Mesothelial cell of epicardium (in vitro differentiated cells): ENCODE results near the gene LEMD2. TPM values are rescaled to one million over a fixed set of nuclear protein-coding genes. Genes with fewer than 3 reads are reported as not detected.

Experiments used
- DNase-seq, 2 experiments: peaks; one replicate each; pipeline ENCODE4 v3.0.0; 2021; ENCODE audit warnings: low spot score in 2 of 2; ENCODE audit not compliant: unreplicated experiment in 2 of 2
- H3K27ac Mint-ChIP-seq: 2 replicates; pipeline ENCODE4 v1.8.0; 2021; ENCODE audit warnings: mixed read lengths
- H3K27me3 Mint-ChIP-seq: 2 replicates; pipeline ENCODE4 v1.8.0; 2021; ENCODE audit warnings: low read depth, mixed read lengths
- H3K36me3 Mint-ChIP-seq: 2 replicates; pipeline ENCODE4 v1.8.0; 2021; ENCODE audit warnings: mixed read lengths
- H3K4me1 Mint-ChIP-seq: 2 replicates; pipeline ENCODE4 v1.8.0; 2021; ENCODE audit warnings: mixed read lengths
- H3K4me3 Mint-ChIP-seq: 2 replicates; pipeline ENCODE4 v1.8.0; 2021; ENCODE audit warnings: mild to moderate bottlenecking, moderate library complexity, mixed read lengths
- H3K9me3 Mint-ChIP-seq: 2 replicates; pipeline ENCODE4 v1.8.0; 2021; ENCODE audit warnings: mixed read lengths
- total RNA-seq: library from RNA; stranded (reverse); gene quantifications from 3 replicates; pipeline ENCODE4 v1.2.1, GENCODE V29; 2021
- TF ChIP-seq, protein P1 (sequence below): fragments of 200-600 bp; sonication (generic); IDR thresholded peaks from one replicate; pipeline ENCODE4 v1.5.0; 2021; ENCODE audit warnings: antibody characterized with exemption; ENCODE audit not compliant: unreplicated experiment

The LEMD2 gene
- total RNA-seq, 1 donor from 2014 or later = 85.3 TPM

DNA sequence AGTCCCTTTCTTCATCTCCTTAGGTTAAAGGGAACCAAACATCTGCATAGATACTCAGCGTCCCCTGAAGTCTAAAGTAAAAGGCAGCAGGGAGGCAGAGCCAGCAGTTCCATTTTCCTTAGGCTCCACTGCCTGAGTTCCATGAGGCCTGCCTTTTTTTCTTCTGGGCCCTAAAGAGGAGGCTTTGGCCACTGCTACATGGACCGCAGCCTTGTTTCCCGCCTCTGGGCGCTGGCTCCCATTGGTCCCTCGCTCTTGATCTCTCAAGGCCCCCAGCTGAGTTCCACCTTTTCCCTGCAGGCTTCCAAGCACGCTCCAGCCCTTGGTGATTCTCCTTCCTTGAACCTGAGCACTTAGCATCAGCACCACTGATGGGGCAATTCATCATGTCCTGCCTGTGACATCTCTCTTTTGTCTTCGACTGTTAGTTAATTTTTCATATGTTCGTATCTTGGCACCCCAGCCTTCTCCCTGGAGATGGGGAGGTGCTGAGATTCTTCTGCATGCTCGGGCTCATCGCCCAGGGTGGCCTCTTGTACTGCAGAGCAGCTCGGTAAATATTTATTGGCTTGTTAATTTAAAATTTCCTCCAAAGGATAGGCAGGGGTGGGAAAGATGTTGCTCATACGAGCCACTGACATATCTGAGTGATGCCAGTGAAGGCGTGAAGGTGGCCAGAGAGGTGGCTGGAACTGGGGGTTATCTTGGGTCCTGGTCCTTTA is 11.5 kb upstream of the LEMD2 start:
- peaks cover 45% of the 10 kb centered on the region for H3K27me3 Mint-ChIP-seq
- no peaks in the 10 kb centered on the region for H3K36me3 Mint-ChIP-seq
- no peaks in the 10 kb centered on the region for H3K4me1 Mint-ChIP-seq
- no peaks in the 10 kb centered on the region for H3K9me3 Mint-ChIP-seq
- no peak for DNase-seq
- TF ChIP-seq, protein P1, sequence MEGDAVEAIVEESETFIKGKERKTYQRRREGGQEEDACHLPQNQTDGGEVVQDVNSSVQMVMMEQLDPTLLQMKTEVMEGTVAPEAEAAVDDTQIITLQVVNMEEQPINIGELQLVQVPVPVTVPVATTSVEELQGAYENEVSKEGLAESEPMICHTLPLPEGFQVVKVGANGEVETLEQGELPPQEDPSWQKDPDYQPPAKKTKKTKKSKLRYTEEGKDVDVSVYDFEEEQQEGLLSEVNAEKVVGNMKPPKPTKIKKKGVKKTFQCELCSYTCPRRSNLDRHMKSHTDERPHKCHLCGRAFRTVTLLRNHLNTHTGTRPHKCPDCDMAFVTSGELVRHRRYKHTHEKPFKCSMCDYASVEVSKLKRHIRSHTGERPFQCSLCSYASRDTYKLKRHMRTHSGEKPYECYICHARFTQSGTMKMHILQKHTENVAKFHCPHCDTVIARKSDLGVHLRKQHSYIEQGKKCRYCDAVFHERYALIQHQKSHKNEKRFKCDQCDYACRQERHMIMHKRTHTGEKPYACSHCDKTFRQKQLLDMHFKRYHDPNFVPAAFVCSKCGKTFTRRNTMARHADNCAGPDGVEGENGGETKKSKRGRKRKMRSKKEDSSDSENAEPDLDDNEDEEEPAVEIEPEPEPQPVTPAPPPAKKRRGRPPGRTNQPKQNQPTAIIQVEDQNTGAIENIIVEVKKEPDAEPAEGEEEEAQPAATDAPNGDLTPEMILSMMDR = no peak
- H3K4me3 Mint-ChIP-seq = no peak overlapping the region
- no peak overlapping the region for H3K27ac Mint-ChIP-seq

GRCh38 chr6:33799454-33800113 is 10.7 kb upstream of the LEMD2 start:
- TF ChIP-seq, protein P1 = no peak
- no peak for DNase-seq
- Mint-ChIP-seq H3K4me1 (peaks cover 5% of the 10 kb centered on the region), H3K27ac (no peak overlapping the region), H3K9me3 (no peaks in the 10 kb centered on the region), H3K4me3 (no peak overlapping the region), H3K27me3 (peaks cover 43% of the 10 kb centered on the region), H3K36me3 (no peaks in the 10 kb centered on the region)

- Mint-ChIP-seq H3K9me3 (no peaks in the 10 kb centered on the region), H3K4me3 (no peak overlapping the region), H3K36me3 (no peaks in the 10 kb centered on the region), H3K27me3 (peaks cover 38% of the 10 kb centered on the region), H3K27ac (no peak overlapping the region), H3K4me1 (peaks cover 6% of the 10 kb centered on the region)
- no peak for DNase-seq
- TF ChIP-seq, protein P1 = no peak
Observed at GRCh38 chr6:33798343-33798848, 9.5 kb upstream of the LEMD2 start.

DNA sequence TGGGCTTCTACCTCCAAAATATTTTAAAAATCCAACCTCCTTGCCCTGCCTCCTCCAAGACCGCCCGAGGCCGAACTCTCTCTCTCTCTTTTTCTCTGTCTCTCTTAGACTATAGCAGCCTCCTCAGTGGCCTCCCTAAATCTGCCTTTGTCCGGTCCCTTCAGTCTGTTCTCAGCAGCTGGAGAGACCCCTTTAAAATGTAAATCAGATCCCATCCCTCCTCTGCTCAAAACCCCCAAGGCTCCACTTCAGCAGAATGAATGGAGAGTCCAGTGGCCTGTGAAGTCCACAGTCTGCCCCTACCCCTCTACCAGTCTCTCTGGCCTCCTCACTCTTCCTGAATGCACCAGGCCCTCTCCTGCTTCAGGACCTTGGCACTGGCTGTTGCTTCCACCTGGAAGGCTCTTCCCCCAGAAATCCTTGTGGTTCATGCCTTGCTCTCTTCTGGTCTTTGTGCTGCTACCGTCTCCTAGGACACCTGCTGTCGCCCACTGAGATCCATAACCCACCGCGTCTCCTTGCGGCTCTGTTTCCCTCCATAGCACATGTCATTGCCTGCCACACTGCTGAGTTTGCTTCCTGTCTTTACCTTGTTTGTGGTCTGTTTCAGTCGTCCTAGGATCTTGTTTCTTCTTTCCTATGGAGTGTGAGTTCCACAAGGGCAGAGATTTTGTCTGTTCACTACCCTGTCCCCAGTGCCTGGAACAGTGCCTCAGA is 8.9 kb upstream of the LEMD2 start:
- Mint-ChIP-seq H3K36me3 (no peaks in the 10 kb centered on the region), H3K9me3 (no peaks in the 10 kb centered on the region), H3K27me3 (peaks cover 40% of the 10 kb centered on the region), H3K27ac (no peak overlapping the region), H3K4me1 (peaks cover 6% of the 10 kb centered on the region), H3K4me3 (no peak overlapping the region)
- no peak for DNase-seq
- TF ChIP-seq, protein P1 = no peak

DNA sequence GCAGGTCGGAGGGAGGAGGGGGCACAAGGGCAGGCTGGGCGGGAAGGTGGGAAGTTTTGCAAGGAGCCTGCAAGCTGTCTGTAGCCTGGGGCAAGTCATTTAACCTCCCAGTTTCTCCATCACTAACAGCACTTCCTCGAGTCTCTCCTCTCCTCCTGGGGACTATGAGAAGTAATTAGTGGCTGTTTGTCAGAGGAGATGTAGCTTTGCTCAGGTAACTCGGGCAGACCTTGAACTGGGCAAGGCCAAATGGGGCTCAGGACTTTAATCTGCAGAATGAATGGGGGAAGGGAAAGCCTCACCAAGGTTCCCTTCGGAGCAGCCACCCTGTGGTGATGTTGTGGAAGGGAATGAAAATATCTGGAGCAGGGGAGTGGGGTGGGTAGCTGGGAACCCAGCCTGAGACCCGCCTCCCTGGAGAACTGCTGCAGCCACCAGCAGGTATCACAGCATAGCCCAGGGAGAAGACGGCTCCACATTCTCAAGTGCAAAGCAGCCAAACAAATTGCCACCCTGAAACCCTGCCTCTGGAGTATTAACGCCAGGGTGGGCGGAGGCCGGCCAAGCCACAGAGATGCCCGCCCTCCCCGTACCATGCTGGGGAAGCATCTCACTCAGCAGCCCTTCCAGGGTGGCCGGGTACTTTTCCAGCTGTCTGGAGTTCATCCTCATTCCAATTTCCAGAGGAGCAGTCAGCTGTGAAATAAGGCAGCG is 6.1 kb upstream of the LEMD2 start:
- DNase-seq = no peak
- H3K4me3 Mint-ChIP-seq = no peak overlapping the region
- no peaks in the 10 kb centered on the region for H3K36me3 Mint-ChIP-seq
- no peaks in the 10 kb centered on the region for H3K9me3 Mint-ChIP-seq
- H3K4me1 Mint-ChIP-seq = peaks cover 8% of the 10 kb centered on the region
- H3K27ac Mint-ChIP-seq = no peak overlapping the region
- peaks cover 32% of the 10 kb centered on the region for H3K27me3 Mint-ChIP-seq
- TF ChIP-seq, protein P1 = no peak
